Suppressor macrophage treated with lipopolysaccharide for 1 hour (primary cell): ENCODE measurements around the gene VTI1A.
A peak's percentile ranks its signal among the peaks of the same experiment; 100 is the strongest.
"Not testable (repeated sequence)": the region's sequence is repeated elsewhere in the genome, so short reads cannot be mapped to it uniquely, and the experiment has no call there.

Experiments used
- DNase-seq, 3 donors: peaks; one replicate each; pipeline ENCODE4 v3.0.0-alpha.2; 2020 to 2022

VTI1A gene

DNA sequence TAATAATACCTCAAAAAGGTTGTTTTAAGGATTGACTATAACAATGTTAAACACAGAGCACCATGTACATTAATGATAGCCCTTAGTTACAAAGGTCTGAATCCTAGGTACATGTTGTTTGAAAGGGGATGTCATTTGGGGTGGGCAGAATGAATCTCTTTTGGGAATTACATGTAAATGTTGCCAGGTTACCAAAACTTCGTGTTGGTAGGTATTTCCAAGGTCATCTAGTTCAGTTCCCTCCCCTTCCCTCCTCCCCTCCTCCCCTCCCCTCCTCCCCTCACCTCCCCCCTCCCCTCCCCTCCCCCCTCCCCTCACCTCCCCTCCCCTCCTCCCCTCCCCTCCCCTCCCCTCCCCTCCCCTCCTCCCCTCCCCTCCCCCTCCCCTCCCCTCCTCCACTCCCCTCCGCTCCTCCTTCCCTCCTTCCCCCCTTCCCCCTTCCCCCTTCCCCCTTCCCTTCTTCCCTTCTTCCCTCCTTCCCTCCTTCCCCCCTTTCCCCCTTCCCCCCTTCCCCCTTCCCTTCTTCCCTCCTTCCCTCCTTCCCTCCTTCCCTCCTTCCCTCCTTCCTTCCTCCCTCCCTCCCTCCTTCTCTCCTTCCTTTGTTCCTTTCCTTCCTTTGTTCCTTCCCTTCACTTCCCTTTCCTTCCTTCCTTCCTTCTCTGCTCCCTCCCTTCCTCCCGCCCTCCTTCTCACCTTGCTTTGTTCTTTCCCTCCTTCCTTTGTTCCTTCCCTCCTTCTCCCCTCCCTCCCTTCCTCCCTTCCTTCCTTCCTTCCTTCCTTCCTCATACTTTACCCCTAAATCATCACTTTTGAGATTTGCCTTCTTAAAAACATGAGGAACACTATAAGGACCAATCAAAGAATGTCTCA lies 8.1 kb downstream of the VTI1A start:
- DNase-seq, result no peak

DNA sequence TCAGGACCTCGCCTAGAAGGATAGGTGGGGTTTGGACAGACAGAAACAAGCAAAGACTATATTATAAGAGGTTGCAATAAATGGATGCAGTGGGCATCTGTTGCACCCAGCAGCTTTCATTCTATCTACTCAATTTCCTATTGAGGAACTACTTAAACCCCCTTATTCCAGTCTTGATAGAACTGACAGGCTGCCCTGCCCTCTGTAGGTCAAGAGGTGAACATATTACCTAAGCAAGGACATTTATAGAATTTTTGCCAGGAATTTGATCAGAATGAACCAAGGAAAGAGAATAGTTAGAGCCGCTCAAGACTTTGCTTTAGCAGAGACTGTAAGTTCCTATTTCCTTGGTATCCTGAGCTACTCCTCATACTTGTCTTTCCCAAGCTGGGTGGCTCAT lies 9.5 kb downstream of the VTI1A start:
- DNase-seq, result peak; percentile 16 to 25 (median 16)

DNA sequence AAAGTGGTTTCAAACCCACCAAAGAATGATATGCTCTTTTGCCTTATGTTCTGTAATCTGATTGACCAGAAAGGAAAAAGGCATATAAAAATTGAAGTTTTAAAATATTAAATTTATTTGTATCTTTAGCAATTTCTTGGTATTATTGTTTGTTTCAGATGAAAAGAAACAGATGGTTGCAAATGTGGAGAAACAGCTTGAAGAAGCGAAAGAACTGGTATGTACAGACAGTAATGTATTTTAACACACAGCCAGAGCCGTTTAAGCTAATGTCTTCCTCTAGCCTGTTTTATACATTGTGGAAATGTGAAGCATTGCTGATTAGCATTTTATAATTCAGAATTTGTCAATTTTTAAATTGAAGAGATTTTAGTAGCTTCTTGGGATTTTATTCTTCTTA lies 13.4 kb downstream of the VTI1A start:
- DNase-seq, result no peak

DNA sequence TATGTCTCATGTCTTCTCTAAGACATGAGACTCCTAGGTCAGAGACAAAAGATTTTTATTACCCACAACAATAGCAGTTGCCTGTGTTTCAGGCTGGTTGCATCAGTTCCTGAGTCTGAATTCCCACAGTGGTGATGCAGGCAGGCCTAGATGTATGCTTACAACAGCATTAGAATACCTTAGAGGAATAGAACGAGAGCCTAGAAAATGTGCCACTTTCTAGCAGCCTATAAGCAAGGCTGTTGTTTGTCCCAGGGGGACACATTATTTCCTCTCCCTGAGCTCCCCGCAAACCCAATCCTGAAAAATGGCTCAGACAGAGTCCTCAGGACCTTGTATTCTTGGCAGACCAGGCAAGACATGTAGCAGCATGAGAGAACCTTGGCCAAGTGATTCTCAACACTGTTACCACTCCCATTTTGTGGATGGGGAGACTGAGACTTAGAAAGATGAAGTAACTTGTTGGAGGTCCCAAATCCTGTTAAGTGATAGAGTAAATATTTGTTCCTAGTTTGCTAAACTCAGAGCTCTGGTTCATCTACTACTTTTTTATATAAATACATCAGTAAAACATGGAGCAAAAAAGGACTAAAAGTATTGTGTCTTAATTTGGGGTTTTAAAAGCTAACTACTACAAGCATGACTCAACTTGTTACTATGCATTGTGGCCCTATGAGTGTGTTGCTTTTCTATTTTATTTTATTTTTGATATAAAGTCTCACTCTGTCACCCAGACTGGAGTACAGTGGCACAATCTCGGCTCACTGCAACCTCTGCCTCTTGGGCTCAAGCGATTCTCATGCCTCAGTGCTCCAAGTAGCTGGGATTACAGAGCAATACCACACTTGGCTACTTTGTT lies 14.2 kb downstream of the VTI1A start:
- DNase-seq, result peak; percentile 30 to 58 (median 48)

DNA sequence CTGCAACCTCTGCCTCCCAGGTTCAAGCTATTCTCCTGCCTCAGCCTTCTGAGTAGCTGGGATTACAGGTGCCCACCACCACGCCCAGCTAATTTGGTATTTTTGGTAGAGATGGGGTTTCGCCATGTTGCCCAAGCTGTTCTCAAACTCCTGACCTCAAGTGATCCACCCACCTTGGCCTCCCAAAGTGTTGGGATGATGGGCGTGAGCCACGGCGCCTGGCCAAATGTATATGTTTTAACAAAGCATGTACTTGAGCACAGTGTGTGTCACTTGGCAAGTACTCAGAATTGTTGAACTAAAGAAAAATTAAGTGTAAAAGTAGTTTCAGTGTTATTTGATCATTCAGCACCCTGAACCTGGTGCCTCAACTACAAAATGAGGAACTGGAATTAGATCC lies 17.1 kb downstream of the VTI1A start:
- DNase-seq, result not testable (repeated sequence)

DNA sequence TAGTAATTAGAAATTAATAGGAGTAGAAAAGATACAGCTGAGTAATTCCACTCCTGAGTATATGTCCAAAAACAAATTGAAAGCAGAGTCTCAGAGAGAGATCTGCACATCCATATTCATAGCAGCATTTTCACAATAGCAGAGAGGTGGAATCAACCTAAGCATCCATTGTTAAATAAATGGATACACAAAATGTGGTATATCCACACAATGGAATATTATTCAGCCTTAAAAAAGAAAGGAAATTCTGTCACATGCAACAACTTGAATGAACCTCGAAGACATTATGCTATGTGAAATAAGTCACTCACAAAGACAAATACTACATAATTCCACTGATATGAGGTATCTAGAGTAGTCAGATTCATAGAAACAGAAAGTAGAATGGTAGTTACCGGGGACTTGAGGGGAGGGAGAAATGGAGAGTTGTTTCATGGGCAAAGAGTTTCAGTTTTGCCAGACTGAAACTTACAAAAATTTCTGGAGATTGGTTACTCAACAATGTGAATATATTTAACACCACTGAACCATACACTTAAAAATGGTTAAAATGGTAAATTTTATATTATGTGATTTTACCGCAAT lies 18.4 kb downstream of the VTI1A start:
- DNase-seq, result no peak

DNA sequence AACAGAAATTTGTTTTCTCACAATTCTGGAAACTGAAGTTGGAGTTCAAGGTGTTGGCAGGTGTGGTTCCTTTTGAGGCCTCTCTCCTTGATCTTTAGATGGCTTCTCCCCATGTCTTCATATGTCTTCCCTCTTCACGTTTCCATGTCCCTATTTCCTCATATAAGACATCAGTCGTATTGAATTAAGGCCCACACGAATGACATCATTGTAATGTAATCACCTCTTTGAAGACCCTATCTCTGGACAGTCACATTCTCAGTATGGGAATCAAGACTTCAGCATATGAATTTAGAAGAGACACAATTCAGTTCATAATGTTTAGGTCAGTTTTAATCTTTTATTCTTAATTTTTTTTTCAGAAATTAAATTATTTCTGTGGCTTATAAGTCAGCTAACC lies 19.8 kb downstream of the VTI1A start:
- no peak for DNase-seq

DNA sequence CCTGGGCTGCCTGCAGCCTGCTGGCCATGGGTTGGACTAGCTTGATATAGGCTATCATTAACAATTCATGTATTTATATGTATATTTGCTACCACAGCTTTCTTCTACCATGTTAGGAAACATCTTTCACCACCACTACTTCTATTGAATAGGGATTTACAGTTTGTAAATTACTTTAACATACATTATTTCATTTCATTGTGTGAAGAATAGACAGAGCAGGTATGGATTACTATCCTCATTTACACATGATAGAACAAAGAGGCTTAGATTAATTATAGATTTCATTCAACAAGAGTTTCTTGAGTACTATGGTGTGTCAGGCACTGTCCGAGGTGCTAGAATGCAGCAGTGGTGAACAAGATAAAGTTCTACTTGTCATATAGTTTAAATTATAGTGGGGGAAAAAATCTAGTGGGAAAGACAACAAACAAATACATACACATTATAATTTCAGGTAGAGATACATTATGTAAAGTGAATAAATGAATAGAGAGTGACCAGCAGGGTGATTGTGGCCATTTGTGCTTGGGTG lies 20.6 kb downstream of the VTI1A start:
- no peak for DNase-seq

DNA sequence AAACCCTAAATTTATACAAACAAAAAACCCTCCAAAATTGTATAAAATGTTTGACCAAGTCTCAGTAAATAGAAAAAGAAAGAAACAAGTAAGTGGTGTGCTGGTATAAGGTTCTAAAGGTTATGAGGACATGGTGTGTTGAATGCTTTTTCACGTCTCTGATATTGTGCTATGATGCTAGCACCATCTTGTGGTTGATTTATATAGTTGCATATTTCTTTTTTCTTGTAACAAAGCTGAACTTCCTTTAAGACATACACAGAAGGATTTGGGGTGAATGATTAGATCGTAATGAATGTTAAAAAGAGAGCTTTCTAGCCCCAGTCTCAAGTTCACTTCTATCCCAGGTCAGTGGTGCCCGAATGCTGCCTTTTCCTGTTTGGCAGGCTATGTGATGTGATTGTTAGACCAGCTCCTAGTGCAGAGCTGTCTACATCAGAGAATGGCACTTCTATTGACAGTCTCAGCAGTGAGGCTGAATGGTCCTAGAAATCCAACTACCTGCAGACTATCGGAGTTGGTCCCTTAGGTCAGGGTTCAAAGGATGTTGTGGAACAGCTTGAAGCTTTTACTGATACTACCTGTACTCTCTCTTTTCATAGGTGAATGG lies 25.0 kb downstream of the VTI1A start:
- peak; percentile 22 to 68 (median 63) for DNase-seq

DNA sequence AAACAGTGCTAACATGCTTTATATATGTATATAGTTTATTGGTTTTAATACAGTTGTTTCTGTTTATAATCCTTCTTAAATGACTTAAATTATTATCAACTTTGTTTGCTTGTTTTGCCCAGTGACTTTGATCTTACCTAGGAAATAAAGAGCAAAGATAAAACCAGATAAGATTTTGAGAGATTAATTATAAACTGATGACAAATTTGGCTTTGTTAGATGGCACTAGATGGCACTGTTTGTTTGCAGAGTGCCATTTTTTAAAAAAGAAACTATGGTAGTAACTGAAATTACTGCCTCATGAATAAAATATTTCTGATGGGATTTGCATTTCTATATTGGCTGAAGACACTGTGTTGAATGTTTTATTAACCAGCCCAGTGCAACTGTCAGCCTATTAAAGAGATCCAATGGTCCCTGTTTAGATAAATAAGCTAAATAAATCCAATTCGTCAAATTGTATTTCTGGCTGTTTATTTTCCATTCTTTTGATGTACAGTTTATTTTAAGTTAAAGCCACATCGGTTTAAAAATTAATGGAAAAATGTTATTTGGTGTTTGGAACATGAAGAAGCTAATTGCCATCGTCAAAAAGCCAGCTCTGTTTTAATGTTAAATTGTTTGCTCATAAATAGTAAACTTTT lies 28.7 kb downstream of the VTI1A start:
- peak in 2 of 3 donors; percentile 20 to 36 for DNase-seq

DNA sequence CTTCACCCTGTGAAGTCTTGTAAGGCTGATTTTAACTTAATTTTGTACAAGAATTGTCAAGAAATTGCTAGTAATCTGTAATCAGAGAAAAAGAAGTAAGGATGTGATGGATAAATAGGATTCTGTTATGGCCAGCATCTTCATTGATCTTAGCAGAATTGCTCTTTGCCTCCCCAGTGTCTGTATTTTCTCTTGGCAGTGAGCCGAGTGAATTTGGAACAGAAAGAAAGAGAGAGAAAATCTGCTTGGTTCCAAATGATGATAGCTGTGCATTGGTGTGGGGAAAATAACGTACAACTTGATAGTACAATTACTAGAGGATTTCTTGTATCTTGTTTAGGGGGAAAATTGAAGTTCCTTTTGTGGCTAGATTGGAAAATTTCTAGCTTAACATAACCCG lies 34.6 kb downstream of the VTI1A start:
- no peak for DNase-seq

DNA sequence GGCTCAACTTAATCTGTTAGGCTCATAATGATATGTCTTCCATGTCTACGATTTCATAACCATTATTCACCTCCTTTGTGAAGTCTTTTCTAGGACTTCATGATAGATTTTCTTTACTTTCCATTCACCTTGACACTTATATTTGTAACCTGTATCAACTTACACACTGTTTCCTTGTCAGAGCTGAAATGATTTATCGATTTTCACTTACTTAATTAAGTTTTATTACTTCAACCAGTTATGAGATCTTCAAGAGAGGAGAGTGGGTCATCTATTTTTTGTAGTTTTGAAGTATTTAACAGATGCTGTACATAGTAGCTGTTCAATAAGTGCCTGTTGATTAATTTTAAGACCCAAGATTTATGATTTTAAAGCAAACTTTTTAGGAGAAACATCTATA lies 37.4 kb downstream of the VTI1A start:
- no peak for DNase-seq

DNA sequence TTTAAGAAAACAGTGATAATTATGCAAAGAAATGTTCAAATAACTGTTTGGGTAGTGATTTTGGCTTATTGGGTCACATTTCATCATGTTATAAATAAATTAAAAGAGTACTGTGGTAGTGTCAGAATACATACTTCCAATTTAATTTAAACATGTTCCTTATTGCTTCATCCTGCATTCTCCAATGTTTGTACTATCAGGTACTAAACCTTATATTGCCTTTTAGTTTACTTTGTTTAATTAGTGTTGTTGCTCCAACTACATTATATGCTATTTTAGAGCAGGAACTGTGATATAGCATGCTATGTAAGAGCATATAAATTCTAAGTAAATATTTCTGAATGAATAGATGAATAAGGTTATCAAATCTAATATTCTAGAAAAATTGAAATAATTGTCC lies 40.9 kb downstream of the VTI1A start:
- DNase-seq, result no peak

DNA sequence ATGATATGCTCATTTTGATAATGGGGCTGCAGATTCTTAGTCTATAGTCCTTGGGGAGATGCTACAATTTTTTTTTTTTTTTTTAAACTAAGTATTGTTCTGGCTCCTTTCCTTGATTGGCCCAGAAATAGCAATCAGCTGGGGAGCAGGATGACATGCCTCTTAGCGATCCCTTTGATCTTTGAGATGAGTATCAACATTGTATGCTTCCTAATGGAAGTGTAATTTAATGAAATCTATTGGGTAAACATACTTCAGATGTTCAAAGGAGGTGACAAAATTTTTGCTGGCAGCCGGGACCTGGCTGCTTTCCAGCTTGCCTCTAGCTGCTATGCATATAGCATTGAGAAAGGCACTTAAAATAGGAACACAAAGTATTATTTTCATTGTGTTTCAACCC lies 43.5 kb downstream of the VTI1A start:
- no peak for DNase-seq

DNA sequence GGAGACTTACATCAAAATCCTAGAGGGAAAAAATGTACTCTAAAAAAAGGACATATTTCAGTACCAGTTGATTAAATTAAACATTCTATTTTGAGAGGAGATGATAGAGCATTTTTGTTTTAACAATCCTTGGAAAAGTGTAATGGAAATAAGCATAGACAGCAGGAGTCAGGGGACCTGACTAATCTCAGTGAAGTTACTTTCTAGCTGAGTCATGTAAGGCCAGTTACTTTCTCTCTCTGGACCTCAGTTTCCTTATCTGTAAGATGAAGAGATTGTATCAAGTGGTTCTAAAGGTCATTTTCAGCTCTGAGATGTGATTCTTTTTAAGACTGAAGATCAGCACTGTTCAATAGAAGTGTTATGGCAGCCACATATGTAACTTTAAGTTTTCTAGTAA lies 44.1 kb downstream of the VTI1A start:
- DNase-seq, result no peak

DNA sequence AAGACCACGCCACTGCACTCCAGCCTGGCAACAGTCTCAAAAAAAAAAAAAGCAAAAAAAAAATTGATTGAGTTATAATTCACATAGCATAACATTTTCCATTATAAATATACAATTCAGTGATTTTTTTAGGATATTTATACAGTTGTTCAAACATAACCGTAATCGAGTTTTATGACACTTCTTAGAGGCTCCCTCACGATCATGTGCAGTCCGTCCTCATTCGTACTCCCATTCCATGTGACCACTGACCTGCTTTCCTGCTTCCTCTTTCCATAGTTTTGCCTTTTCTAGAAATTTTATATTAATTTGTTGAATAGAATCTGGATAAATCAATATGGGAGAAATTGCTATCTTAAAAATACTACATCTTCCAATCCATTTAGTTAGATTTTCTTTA lies 45.7 kb downstream of the VTI1A start:
- no peak for DNase-seq

DNA sequence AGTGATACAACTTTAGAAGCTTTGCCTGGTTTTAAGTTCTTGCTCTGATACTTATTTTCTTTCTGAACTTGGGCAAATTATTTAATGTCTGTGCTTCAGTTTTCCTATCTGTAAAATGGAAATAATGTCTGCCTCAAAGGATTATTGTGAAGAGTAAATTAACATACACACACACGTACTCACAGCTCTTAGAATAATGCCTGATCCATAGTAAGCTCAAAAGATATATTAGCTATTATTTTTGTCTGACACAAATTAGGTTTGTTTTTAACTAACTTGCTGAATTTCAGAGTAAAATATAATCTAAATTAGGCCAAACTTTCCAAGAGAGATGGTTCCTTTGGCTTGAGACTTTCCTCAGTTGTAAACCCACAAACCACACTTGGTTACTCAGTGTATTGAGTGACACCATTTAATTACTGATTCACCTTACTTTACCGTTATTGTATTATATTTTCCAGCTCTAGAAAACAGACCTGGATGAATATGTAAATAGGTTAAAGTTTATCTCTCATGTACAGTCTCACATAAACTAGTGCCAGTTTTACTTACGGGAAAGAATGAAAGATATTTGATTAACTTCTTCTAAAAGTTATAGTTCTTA lies 50.4 kb downstream of the VTI1A start:
- DNase-seq, result no peak

DNA sequence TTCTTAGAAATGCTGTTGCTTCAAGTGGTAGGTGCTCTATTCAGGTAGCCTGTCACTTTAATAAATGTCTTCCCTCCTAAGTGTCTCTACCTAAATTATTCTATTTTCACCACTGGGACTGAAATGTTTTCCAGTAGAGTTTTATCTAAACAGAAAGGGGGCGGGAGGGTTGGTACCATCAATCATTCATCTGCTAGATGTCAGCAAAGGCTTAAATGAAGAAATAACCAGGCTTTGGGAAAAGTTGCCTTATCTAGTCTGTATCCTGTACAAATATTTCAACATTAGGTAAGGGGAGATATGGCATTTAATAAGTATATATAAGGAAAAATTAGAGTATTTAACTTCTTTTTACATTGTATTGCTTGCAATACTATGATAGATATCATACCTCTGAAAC lies 51.8 kb downstream of the VTI1A start:
- no peak for DNase-seq

DNA sequence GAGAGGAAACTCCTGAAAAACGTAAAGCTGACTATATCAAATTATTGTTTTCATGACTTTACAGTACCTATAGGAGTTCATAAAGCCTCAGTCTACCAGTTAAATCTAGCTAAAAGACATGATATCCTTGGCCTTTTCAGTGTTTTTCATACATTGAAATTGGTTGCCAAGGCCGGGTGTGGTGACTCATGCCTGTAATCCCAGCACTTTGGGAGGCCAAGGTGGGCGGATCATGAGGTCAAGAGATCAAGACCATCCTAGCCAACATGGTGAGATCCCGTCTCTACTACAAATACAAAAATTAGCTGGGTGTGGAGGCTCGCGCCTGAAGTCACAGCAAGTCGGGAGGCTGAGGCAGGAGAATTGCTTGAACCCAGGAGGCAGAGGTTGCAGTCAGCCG lies 53.0 kb downstream of the VTI1A start:
- not testable (repeated sequence) for DNase-seq

DNA sequence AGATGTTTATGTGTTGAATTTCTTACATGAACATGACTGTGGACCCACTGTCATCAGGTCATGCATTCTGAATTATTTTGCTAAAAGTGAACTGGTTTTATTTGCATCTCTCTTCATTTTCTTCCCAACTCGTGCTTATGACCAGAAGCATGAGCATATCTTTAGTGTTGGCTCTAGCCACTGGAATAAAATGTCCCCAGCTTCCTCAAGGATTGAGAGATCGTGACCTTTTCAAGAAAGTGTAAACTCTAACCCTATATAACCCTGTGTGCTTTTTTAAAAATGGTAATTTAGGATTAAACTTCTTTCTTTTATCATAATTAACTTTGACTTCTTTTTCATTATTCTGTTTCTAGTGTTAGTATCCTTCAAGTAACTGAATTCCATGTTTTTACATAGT lies 55.5 kb downstream of the VTI1A start:
- DNase-seq, result no peak

DNA sequence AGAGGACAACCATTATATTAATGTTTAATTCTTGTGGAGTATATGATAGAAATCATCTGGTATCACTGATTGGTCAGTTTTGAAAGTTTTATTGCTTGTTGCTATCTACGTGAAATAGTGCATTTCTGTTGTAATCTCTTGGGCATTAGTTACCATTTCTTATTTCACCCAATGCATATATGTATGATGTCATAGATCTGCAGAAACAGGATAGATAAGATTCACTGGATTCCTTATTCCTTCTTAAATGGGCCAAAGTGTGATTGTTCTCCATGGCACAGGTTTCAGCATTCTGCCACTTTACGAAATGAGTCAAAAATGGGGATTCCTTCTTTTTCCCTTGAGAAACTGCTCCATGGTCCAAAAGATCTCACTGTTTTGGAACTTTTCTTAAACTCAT lies 56.6 kb downstream of the VTI1A start:
- no peak for DNase-seq

DNA sequence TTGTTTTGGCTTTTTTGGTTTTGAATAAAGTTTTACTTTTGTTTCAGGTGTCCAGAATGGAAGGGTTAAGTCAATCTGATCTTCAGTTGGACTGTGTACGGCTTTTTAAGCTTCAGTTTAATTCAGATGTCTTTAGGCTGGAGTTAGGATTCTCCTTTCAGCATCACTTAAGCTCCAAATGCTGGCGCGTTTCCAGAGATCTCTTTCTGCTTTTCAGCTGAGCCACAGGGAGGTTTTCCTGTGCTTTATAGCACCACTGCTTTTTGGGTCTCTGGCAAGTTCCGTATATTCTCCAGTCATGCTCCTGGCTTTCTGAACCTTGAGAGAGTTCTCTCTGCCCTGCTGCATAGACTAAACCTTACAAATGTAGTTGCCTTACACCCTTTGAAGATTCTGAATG lies 60.0 kb downstream of the VTI1A start:
- DNase-seq, result no peak
